ENCODE results near the gene TNNI2. TPM values are rescaled to one million over a fixed set of nuclear protein-coding genes. Genes with fewer than 3 reads are reported as not detected.

TNNI2 gene
- total and polyA plus RNA-seq, 2 donors (not counting 1 experiment from before 2014, with no cell fraction given) = not detected

DNA sequence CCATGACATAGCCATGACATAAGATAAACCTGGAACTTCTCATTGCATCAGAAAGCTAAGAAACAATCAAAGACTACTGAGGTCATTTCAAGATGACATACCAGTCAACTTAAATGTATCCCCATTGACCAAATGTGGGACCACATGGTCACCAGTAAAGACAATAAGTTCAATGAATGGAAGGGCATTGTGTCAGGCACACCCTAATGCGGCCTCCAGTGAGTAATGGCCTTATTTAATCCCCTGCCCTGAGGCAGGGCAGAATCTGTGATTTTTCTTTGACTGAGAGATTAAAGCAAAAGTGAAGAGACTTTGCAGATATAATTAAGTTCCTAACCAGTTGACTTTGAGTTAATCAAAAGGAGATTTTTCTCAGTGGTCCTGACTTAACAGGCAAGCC, 21.3 kb upstream of the TNNI2 start:
- TF ChIP-seq EZH2 (IDR thresholded peaks at IDR 0.05; ENCODE audit: low read length, missing control alignments) = no peak
- TF ChIP-seq, protein P1, sequence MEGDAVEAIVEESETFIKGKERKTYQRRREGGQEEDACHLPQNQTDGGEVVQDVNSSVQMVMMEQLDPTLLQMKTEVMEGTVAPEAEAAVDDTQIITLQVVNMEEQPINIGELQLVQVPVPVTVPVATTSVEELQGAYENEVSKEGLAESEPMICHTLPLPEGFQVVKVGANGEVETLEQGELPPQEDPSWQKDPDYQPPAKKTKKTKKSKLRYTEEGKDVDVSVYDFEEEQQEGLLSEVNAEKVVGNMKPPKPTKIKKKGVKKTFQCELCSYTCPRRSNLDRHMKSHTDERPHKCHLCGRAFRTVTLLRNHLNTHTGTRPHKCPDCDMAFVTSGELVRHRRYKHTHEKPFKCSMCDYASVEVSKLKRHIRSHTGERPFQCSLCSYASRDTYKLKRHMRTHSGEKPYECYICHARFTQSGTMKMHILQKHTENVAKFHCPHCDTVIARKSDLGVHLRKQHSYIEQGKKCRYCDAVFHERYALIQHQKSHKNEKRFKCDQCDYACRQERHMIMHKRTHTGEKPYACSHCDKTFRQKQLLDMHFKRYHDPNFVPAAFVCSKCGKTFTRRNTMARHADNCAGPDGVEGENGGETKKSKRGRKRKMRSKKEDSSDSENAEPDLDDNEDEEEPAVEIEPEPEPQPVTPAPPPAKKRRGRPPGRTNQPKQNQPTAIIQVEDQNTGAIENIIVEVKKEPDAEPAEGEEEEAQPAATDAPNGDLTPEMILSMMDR (conservative IDR thresholded peaks at IDR 0.05 in 1 of 2, IDR thresholded peaks at IDR 0.05 in 1 of 2; ENCODE audit: low read depth in 1 of 2, low read length in 2 of 2) = no peak
- Histone ChIP-seq H3K9me3 (ENCODE audit: control insufficient read depth, insufficient read depth, low read depth, low read length) (no peaks in the 10 kb centered on the region), H3K36me3 (ENCODE audit: control insufficient read depth, insufficient read depth, low read length) (no peaks in the 10 kb centered on the region), H3K9ac (ENCODE audit: insufficient read depth, low read length) (no peak overlapping the region), H3K79me2 (ENCODE audit: control insufficient read depth, insufficient read depth, low read length) (no peaks in the 10 kb centered on the region), H3K27ac (ENCODE audit: insufficient read depth, low read length) (no peak overlapping the region), H3K4me2 (ENCODE audit: extremely low read depth, insufficient read depth, low read length) (no peak overlapping the region), H4K20me1 (ENCODE audit: control insufficient read depth, extremely low read depth, insufficient read depth, low read length) (no peaks in the 10 kb centered on the region), H3K4me3 (replicated peaks in 1 of 4; ENCODE audit: control extremely low read depth in 1 of 4, insufficient read depth in 1 of 4, low read depth in 3 of 4, low read length in 4 of 4) (no peak overlapping the region), H2AFZ (ENCODE audit: low read length) (no peak overlapping the region), H3K27me3 (ENCODE audit: control insufficient read depth, insufficient read depth, low read length) (no peaks in the 10 kb centered on the region), H3K4me1 (ENCODE audit: control insufficient read depth, extremely low read depth, insufficient read depth, low read length) (no peaks in the 10 kb centered on the region)
- no peak for DNase-seq (ENCODE audit: low read depth in 2 of 2)

DNA sequence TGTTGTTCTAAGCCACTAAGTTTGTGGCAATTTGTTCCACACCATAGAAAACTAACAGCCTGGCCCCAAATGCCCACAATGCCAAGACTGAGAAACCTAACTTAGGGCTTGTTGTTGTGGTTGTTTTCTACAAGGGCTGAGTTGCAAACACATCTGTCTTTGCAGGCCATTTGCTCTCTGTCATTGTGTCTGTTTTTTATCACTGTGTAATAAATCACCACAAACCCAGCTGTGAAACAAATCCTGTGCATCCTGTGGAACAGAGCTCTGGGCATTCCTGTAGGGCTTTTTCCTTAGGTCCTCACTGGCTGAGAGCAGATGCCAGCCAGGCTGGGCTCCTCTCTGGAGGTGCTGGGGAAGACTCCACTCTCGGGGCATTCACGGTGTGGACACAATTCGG, 19.7 kb upstream of the TNNI2 start:
- Histone ChIP-seq H2AFZ (ENCODE audit: low read length) (no peak overlapping the region), H3K9me3 (ENCODE audit: control insufficient read depth, insufficient read depth, low read depth, low read length) (no peaks in the 10 kb centered on the region), H3K9ac (ENCODE audit: insufficient read depth, low read length) (no peak overlapping the region), H4K20me1 (ENCODE audit: control insufficient read depth, extremely low read depth, insufficient read depth, low read length) (no peaks in the 10 kb centered on the region), H3K4me3 (replicated peaks in 1 of 4; ENCODE audit: control extremely low read depth in 1 of 4, insufficient read depth in 1 of 4, low read depth in 3 of 4, low read length in 4 of 4) (no peak overlapping the region), H3K27ac (ENCODE audit: insufficient read depth, low read length) (no peak overlapping the region), H3K4me1 (ENCODE audit: control insufficient read depth, extremely low read depth, insufficient read depth, low read length) (no peaks in the 10 kb centered on the region), H3K36me3 (ENCODE audit: control insufficient read depth, insufficient read depth, low read length) (no peaks in the 10 kb centered on the region), H3K27me3 (ENCODE audit: control insufficient read depth, insufficient read depth, low read length) (no peaks in the 10 kb centered on the region), H3K4me2 (ENCODE audit: extremely low read depth, insufficient read depth, low read length) (no peak overlapping the region), H3K79me2 (ENCODE audit: control insufficient read depth, insufficient read depth, low read length) (no peaks in the 10 kb centered on the region)
- TF ChIP-seq, protein P1 (conservative IDR thresholded peaks at IDR 0.05 in 1 of 2, IDR thresholded peaks at IDR 0.05 in 1 of 2; ENCODE audit: low read depth in 1 of 2, low read length in 2 of 2) = no peak
- TF ChIP-seq EZH2 (IDR thresholded peaks at IDR 0.05; ENCODE audit: low read length, missing control alignments) = no peak
- DNase-seq (ENCODE audit: low read depth in 2 of 2) = no peak

DNA sequence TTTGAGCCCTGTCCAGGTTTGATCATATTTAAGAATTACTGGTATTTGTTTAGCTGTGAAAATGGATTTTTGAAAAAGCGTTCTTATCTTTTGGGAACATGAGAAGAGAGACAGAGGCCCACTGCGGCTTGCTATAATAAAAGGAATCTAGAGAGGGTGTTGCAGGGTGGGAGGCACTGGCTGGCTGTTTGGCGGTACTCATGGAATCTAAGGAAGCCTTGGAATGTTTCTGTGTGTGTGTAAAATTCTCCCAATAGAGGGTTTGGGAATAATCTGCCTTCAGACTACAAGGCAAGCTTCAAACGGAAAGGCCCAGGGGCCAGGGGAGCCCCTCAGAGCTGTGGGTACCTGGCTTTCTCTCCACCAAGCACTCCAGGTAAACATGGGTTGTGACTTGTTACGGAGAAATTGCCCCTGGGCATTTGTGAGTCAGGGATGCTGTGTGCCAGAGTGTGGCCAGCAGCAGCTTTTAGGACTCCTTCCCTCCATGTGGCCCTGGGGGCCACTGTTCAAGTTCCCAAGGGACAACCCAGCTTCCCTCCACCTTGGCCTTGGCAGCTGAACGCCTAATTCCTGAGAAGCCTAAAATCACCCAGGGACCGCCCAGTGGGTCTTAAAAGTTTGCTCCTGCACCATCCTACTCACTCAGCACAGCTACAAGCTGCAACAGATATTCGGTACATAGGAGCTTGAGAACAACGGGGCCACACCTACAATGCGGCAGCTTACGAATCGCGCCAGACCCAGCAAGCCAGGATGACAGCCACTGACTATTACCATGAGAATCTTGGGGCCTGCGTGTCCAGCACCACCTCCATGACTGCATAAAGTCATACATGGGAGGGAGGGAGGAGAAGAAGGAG, 18.1 kb upstream of the TNNI2 start:
- no peak overlapping the region for H3K4me3 ChIP-seq (replicated peaks in 1 of 4; ENCODE audit: control extremely low read depth in 1 of 4, insufficient read depth in 1 of 4, low read depth in 3 of 4, low read length in 4 of 4)
- H3K4me2 ChIP-seq (ENCODE audit: extremely low read depth, insufficient read depth, low read length) = no peak overlapping the region

More for the DNA sequence above, 18.1 kb upstream of the TNNI2 start:
- no peaks in the 10 kb centered on the region for H4K20me1 ChIP-seq (ENCODE audit: control insufficient read depth, extremely low read depth, insufficient read depth, low read length)
- DNase-seq (ENCODE audit: low read depth in 2 of 2) = peak in 1 of 2 donors; percentile 77
- no peak overlapping the region for H3K27ac ChIP-seq (ENCODE audit: insufficient read depth, low read length)
- H3K27me3 ChIP-seq (ENCODE audit: control insufficient read depth, insufficient read depth, low read length) = no peaks in the 10 kb centered on the region
- no peaks in the 10 kb centered on the region for H3K4me1 ChIP-seq (ENCODE audit: control insufficient read depth, extremely low read depth, insufficient read depth, low read length)
- H2AFZ ChIP-seq (ENCODE audit: low read length) = no peak overlapping the region
- H3K36me3 ChIP-seq (ENCODE audit: control insufficient read depth, insufficient read depth, low read length) = no peaks in the 10 kb centered on the region
- no peaks in the 10 kb centered on the region for H3K79me2 ChIP-seq (ENCODE audit: control insufficient read depth, insufficient read depth, low read length)
- no peak overlapping the region for H3K9ac ChIP-seq (ENCODE audit: insufficient read depth, low read length)
- TF ChIP-seq EZH2 (IDR thresholded peaks at IDR 0.05; ENCODE audit: low read length, missing control alignments) = no peak
- TF ChIP-seq, protein P1 (conservative IDR thresholded peaks at IDR 0.05 in 1 of 2, IDR thresholded peaks at IDR 0.05 in 1 of 2; ENCODE audit: low read depth in 1 of 2, low read length in 2 of 2) = no peak
- H3K9me3 ChIP-seq (ENCODE audit: control insufficient read depth, insufficient read depth, low read depth, low read length) = no peaks in the 10 kb centered on the region
